ENCODE results near the gene PGA4. TPM values are rescaled to one million over a fixed set of nuclear protein-coding genes. Genes with fewer than 3 reads are reported as not detected.

The PGA4 gene
- polyA plus RNA-seq, 2 of the 4 experiments (the other 2 are of a cell fraction), result not detected

GRCh38 chr11:61189933-61190332 is 32.2 kb upstream of the PGA4 start:
- Histone ChIP-seq H3K4me3 (no peak overlapping the region), H3K4me1 (no peaks in the 10 kb centered on the region), H3K27ac (no peak overlapping the region), H3K4me2 (no peak overlapping the region), H3K9me3 (no peaks in the 10 kb centered on the region)
- POLR2A ChIA-PET, result no interaction called here
- no peak for DNase-seq (ENCODE audit: low read depth in 1 of 2, low spot score in 1 of 2)
- CTCF ChIA-PET, result interaction anchor here (0.9 to 5.5 kb wide), 4 partner anchors 14 to 360 kb away, joined by 3 to 56 read pairs (median 26); no protein-coding TSS in a partner anchor
- no peak for ATAC-seq
- 37% methylated on average over 8 of the region's 8 CpGs for WGBS (ENCODE audit: missing lambda C conversion rate)
- no peak for FAIRE-seq
- no peak for TF ChIP-seq USF2 (IDR thresholded peaks at IDR 0.05)
- TF ChIP-seq SMC3 (IDR thresholded peaks at IDR 0.05), result no peak
- TF ChIP-seq KDM1A (IDR thresholded peaks at IDR 0.05; ENCODE audit: low read depth), result no peak
- TF ChIP-seq RARB (CRISPR knock-in tag; IDR thresholded peaks at IDR 0.05), result no peak
- TF ChIP-seq NPAS2 (CRISPR knock-in tag; IDR thresholded peaks at IDR 0.05; ENCODE audit: borderline replicate concordance), result no peak
- TF ChIP-seq CHD4 (IDR thresholded peaks at IDR 0.05; ENCODE audit: borderline replicate concordance), result no peak
- TF ChIP-seq CTCF (IDR thresholded peaks at IDR 0.05), result no peak
- no peak for TF ChIP-seq EHMT2 (IDR thresholded peaks at IDR 0.05; ENCODE audit: low read depth)
- no peak for TF ChIP-seq RFX5 (IDR thresholded peaks at IDR 0.05)
- TF ChIP-seq ATOH8 (CRISPR knock-in tag; IDR thresholded peaks at IDR 0.05; ENCODE audit: low read depth), result no peak

GRCh38 chr11:61193596-61193995 is 28.6 kb upstream of the PGA4 start:
- ATAC-seq (peak in 1 of 2 experiments; percentile 50; a peak in 3 of 6 replicates), DNase-seq (ENCODE audit: low read depth in 1 of 2, low spot score in 1 of 2) (no peak), FAIRE-seq (no peak)
- Histone ChIP-seq H3K4me2 (no peak overlapping the region), H3K9me3 (0 out of 3 replicates have a peak, but pooled peaks cover 5% of the 10 kb centered on the region), H3K4me1 (no peaks in the 10 kb centered on the region), H3K4me3 (no peak overlapping the region), H3K27ac (no peak overlapping the region)
- no peak for TF ChIP-seq USF2 (IDR thresholded peaks at IDR 0.05)
- no peak for TF ChIP-seq ESRRA (IDR thresholded peaks at IDR 0.05; ENCODE audit: borderline replicate concordance, low read length)
- no peak for TF ChIP-seq HMGXB4 (CRISPR knock-in tag; IDR thresholded peaks at IDR 0.05; ENCODE audit: borderline replicate concordance)
- TF ChIP-seq RNF2 (IDR thresholded peaks at IDR 0.05; ENCODE audit: borderline replicate concordance, low read depth), result no peak
- no peak for TF ChIP-seq NFE2L2 (conservative IDR thresholded peaks at IDR 0.05; ENCODE audit: low read length)
- TF ChIP-seq SMC3 (IDR thresholded peaks at IDR 0.05), result no peak
- TF ChIP-seq CBX8 (IDR thresholded peaks at IDR 0.05), result no peak
- no peak for TF ChIP-seq MAZ (IDR thresholded peaks at IDR 0.05; ENCODE audit: borderline replicate concordance, low read depth, low read length)
- TF ChIP-seq FOXS1 (CRISPR knock-in tag; IDR thresholded peaks at IDR 0.05), result no peak
- no peak for TF ChIP-seq HEYL (CRISPR knock-in tag; IDR thresholded peaks at IDR 0.05)
- no peak for TF ChIP-seq NPAS2 (CRISPR knock-in tag; IDR thresholded peaks at IDR 0.05; ENCODE audit: borderline replicate concordance)
- no peak for TF ChIP-seq CTCF (IDR thresholded peaks at IDR 0.05)
- TF ChIP-seq EHF (CRISPR knock-in tag; IDR thresholded peaks at IDR 0.05), result no peak
- TF ChIP-seq HDAC2 (IDR thresholded peaks at IDR 0.05), result no peak
- ChIA-PET POLR2A (no interaction called here), CTCF (no interaction called here)
- 38% methylated on average over 12 of the region's 12 CpGs for WGBS (ENCODE audit: missing lambda C conversion rate)

Measured in A549 (cell line).